Endodermal cell (in vitro differentiated cells): ENCODE measurements around the gene TAOK2. TPM values are rescaled to one million over a fixed set of nuclear protein-coding genes. Genes with fewer than 3 reads are reported as not detected.
A peak's percentile ranks its signal among the peaks of the same experiment; 100 is the strongest.

Experiments
- DNase-seq: peaks from one replicate; pipeline ENCODE4 v3.0.0-alpha.2; 2017
- H3K27ac ChIP-seq: 2 replicates; pipeline ENCODE4 v1.5.1; 2013; ENCODE audit warnings: mild to moderate bottlenecking, low read depth, low read length, moderate library complexity
- H3K27me3 ChIP-seq: 2 replicates; pipeline ENCODE4 v1.6.1; 2013; ENCODE audit warnings: mild to moderate bottlenecking, low read length, moderate library complexity; ENCODE audit not compliant: insufficient read depth, control insufficient read depth, poor library complexity, severe bottlenecking
- H3K36me3 ChIP-seq: 2 replicates; pipeline ENCODE4 v1.7.0; 2013; ENCODE audit warnings: mild to moderate bottlenecking, low read length, moderate library complexity; ENCODE audit not compliant: control insufficient read depth, insufficient read depth
- H3K4me1 ChIP-seq: one replicate; pipeline ENCODE4 v1.7.0; 2013; ENCODE audit warnings: low read length; ENCODE audit not compliant: control insufficient read depth, insufficient read depth
- H3K4me3 ChIP-seq: 2 replicates; pipeline ENCODE4 v1.5.1; 2013; ENCODE audit warnings: mild to moderate bottlenecking, low read length, moderate library complexity
- H3K9ac ChIP-seq: 2 replicates; pipeline ENCODE4 v1.6.1; 2013; ENCODE audit warnings: mild to moderate bottlenecking, low read length, moderate library complexity; ENCODE audit not compliant: poor library complexity, severe bottlenecking; ENCODE audit errors: extremely low read depth
- H3K9me3 ChIP-seq: 2 replicates; pipeline ENCODE4 v1.6.1; 2013; ENCODE audit warnings: mild to moderate bottlenecking, low read length, moderate library complexity; ENCODE audit not compliant: control insufficient read depth
- H3K27ac Mint-ChIP-seq: 2 replicates; pipeline ENCODE4 v1.8.0; 2020; ENCODE audit warnings: mixed read lengths
- H3K27me3 Mint-ChIP-seq: 2 replicates; pipeline ENCODE4 v1.8.0; 2021; ENCODE audit warnings: mild to moderate bottlenecking, mixed read lengths; ENCODE audit not compliant: insufficient read depth
- H3K36me3 Mint-ChIP-seq: 2 replicates; pipeline ENCODE4 v1.8.0; 2020; ENCODE audit warnings: low read depth, mixed read lengths
- H3K4me1 Mint-ChIP-seq: 2 replicates; pipeline ENCODE4 v1.8.0; 2020; ENCODE audit warnings: mixed read lengths
- H3K4me3 Mint-ChIP-seq: 2 replicates; pipeline ENCODE4 v1.8.0; 2020; ENCODE audit warnings: mild to moderate bottlenecking, moderate library complexity, mixed read lengths
- H3K9me3 Mint-ChIP-seq: 2 replicates; pipeline ENCODE4 v1.8.0; 2020; ENCODE audit warnings: mild to moderate bottlenecking, mixed read lengths
- CTCF ChIP-seq: fragments of 200-600 bp; sonication (generic); conservative IDR thresholded peaks from 2 replicates; pipeline ENCODE4 v1.5.0; 2021; ENCODE audit warnings: antibody characterized with exemption, mild to moderate bottlenecking
- WGBS, 2 experiments: methylation state at CpG; one replicate each; pipeline versions ENCODE4 v1.1.5 to v1.1.7; 2013; ENCODE audit warnings: missing lambda C conversion rate in 2 of 2, mixed read lengths in 1 of 2; ENCODE audit not compliant: insufficient coverage in 1 of 2, insufficient read length in 1 of 2; 5-methylcytosine and 5-hydroxymethylcytosine counted together
- total RNA-seq, 2 donors: library from RNA; stranded (reverse); fragmentation: NEBNext Ultra II Directional in 1 of 2; extraction: Animal tissue kit (Norgen Biotek cat#: 25700) in 1 of 2; gene quantifications; 2 replicates in 1 of 2; 3 replicates in 1 of 2; pipeline ENCODE4 v1.2.1, GENCODE V29; 2021

TAOK2 gene
- total RNA-seq, 2 donors from 2014 or later = 44.6 to 50.2 TPM

- Histone ChIP-seq H3K4me3 (no peak overlapping the region), H3K27me3 (no peaks in the 10 kb centered on the region), H3K27ac (no peak overlapping the region), H3K4me1 (no peaks in the 10 kb centered on the region), H3K9me3 (no peaks in the 10 kb centered on the region), H3K36me3 (peaks cover 15% of the 10 kb centered on the region), H3K9ac (no peak overlapping the region)
- no peak for DNase-seq
- no peaks in the 10 kb centered on the region for H3K9me3 Mint-ChIP-seq
- TF ChIP-seq CTCF = no peak
- peaks cover 19% of the 10 kb centered on the region for H3K36me3 Mint-ChIP-seq
- no peaks in the 10 kb centered on the region for H3K4me1 Mint-ChIP-seq
- 92 to 98% methylated on average over 13 to 17 of the region's 17 CpGs for WGBS, 2 experiments
- H3K27ac Mint-ChIP-seq = peak overlapping the region; percentile 26
- H3K27me3 Mint-ChIP-seq = peaks cover 9% of the 10 kb centered on the region
- no peak overlapping the region for H3K4me3 Mint-ChIP-seq
Measured at GRCh38 chr16:30003670-30004423, 30.2 kb downstream of the TAOK2 start.

GRCh38 chr16:30004424-30004776 lies 30.7 kb downstream of the TAOK2 start:
- Histone ChIP-seq H3K9ac (no peak overlapping the region), H3K4me1 (no peaks in the 10 kb centered on the region), H3K36me3 (peaks cover 15% of the 10 kb centered on the region), H3K4me3 (no peak overlapping the region), H3K9me3 (no peaks in the 10 kb centered on the region), H3K27ac (no peak overlapping the region), H3K27me3 (no peaks in the 10 kb centered on the region)
- WGBS, 2 experiments = 94 to 97% methylated on average over 10 to 19 of the region's 19 CpGs
- TF ChIP-seq CTCF = no peak
- H3K27me3 Mint-ChIP-seq = peaks cover 14% of the 10 kb centered on the region
- no peaks in the 10 kb centered on the region for H3K9me3 Mint-ChIP-seq
- no peak for DNase-seq
- H3K27ac Mint-ChIP-seq = no peak overlapping the region
- H3K4me1 Mint-ChIP-seq = no peaks in the 10 kb centered on the region
- no peak overlapping the region for H3K4me3 Mint-ChIP-seq
- H3K36me3 Mint-ChIP-seq = peaks cover 15% of the 10 kb centered on the region

GRCh38 chr16:30004811-30005242 lies 31.2 kb downstream of the TAOK2 start:
- Mint-ChIP-seq H3K27ac (no peak overlapping the region), H3K9me3 (no peaks in the 10 kb centered on the region), H3K4me1 (no peaks in the 10 kb centered on the region), H3K36me3 (peaks cover 11% of the 10 kb centered on the region), H3K27me3 (peaks cover 18% of the 10 kb centered on the region), H3K4me3 (no peak overlapping the region)
- H3K9ac ChIP-seq = no peak overlapping the region
- TF ChIP-seq CTCF = no peak
- H3K4me1 ChIP-seq = no peaks in the 10 kb centered on the region
- peaks cover 1% of the 10 kb centered on the region for H3K27me3 ChIP-seq
- peaks cover 15% of the 10 kb centered on the region for H3K36me3 ChIP-seq
- H3K9me3 ChIP-seq = no peaks in the 10 kb centered on the region
- no peak for DNase-seq
- H3K4me3 ChIP-seq = no peak overlapping the region
- 86 to 92% methylated on average over 5 to 9 of the region's 11 CpGs for WGBS, 2 experiments
- no peak overlapping the region for H3K27ac ChIP-seq
